22Rv1 (cell line): ENCODE data around the gene POLR2L.

Source experiments
- H3K27ac ChIP-seq: fragments of 450-650 bp; 2 replicates; pipeline ENCODE4 v1.5.1; 2017
- CTCF ChIP-seq: fragments of 450-650 bp; IDR thresholded peaks from 2 replicates; pipeline ENCODE4 v1.5.1; 2017; ENCODE audit warnings: mild to moderate bottlenecking
- ZFX ChIP-seq: fragments of 450-650 bp; IDR thresholded peaks from 2 replicates; pipeline ENCODE4 v1.6.1; 2017; ENCODE audit warnings: antibody characterized with exemption, borderline replicate concordance

POLR2L gene

GRCh38 chr11:849104-849824 is 6.9 kb upstream of the POLR2L start:
- TF ChIP-seq CTCF (no peak), ZFX (no peak)
- no peak overlapping the region for H3K27ac ChIP-seq

- H3K27ac ChIP-seq: no peak overlapping the region
- TF ChIP-seq ZFX (no peak), CTCF (peak; percentile 78)
These were observed 6.1 kb upstream of the POLR2L start for GRCh38 chr11:848380-848931.

- no peak overlapping the region for H3K27ac ChIP-seq
- TF ChIP-seq ZFX (no peak), CTCF (no peak)
These were observed 5.5 kb upstream of the POLR2L start for GRCh38 chr11:847876-848275.

- no peak for TF ChIP-seq ZFX
- no peak for TF ChIP-seq CTCF
- H3K27ac ChIP-seq: no peak overlapping the region
These were observed 4.3 kb upstream of the POLR2L start for GRCh38 chr11:846496-847098.

- TF ChIP-seq CTCF (no peak), ZFX (no peak)
- H3K27ac ChIP-seq: no peak overlapping the region
These were observed 3.7 kb upstream of the POLR2L start for GRCh38 chr11:845872-846495.

GRCh38 chr11:844693-845644 is 2.6 kb upstream of the POLR2L start:
- no peak for TF ChIP-seq ZFX
- TF ChIP-seq CTCF: no peak
- H3K27ac ChIP-seq: peak overlapping the region; percentile 82
